KOPT-K1 (cell line): ENCODE measurements around the gene SMIM22.
"Not testable (repeated sequence)": the region's sequence is repeated elsewhere in the genome, so short reads cannot be mapped to it uniquely, and the experiment has no call there.

Experiments
- H3K27ac ChIP-seq: fragments of 200-600 bp; sonication (generic); 2 replicates; pipeline ENCODE4 v1.5.1; 2016; ENCODE audit warnings: antibody characterized with exemption, mild to moderate bottlenecking, low read depth, low read length; ENCODE audit not compliant: poor library complexity, severe bottlenecking
- H3K36me3 ChIP-seq: fragments of 200-600 bp; sonication (generic); 2 replicates; pipeline ENCODE4 v1.5.1; 2017; ENCODE audit warnings: antibody characterized with exemption, mild to moderate bottlenecking, low read length, moderate library complexity; ENCODE audit not compliant: insufficient read depth
- H3K9me3 ChIP-seq: fragments of 200-600 bp; sonication (generic); 2 replicates; pipeline ENCODE4 v1.5.1; 2017; ENCODE audit warnings: antibody characterized with exemption, low read length, mild to moderate bottlenecking; ENCODE audit not compliant: insufficient read depth, poor library complexity, severe bottlenecking

Gene SMIM22

DNA sequence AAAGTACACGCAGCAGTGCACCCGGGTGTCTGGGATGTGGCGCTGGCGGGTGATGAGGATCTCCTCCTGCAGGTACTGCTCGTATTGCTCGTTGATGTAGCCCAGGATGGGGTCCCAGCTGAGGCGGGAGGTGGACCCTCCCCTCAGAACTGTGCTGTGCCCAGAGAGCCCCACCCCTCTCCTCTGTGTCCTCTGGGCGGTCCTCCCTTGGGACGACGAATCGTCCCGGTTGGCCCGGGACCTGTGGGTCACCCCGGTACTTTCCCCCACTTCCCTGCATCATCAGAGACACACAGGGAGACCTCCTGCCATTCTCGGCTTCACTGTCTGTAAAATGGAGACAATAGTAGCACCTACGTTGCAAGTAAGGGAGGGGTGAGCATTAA, 11.2 kb upstream of the SMIM22 start:
- no peaks in the 10 kb centered on the region for H3K9me3 ChIP-seq
- H3K27ac ChIP-seq = no peak overlapping the region
- H3K36me3 ChIP-seq = no peaks in the 10 kb centered on the region

DNA sequence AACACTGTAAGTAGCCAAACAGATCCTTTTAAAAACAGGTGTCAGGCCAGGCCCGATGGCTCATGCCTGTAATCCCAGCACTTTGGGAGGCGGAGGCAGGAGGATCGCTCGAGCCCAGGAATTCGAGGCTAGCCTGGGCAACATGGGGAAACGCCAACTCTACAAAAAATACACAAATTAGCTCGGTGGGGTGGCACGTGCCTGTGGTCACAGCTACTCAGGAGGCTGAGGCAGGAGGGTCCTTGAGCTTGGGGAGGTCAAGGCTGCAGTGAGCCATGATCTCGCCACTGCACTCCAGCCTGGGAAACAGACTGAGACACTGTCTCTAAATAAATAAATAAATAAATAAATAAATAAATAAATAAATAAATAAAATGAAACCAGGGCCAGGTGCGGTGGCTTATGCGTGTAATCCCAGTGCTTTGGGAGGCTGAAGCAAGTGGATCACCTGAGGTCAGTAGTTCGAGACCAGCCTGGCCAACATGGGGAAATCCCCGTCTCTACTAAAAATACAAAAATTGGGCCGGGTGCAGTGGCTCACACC, 10.7 kb upstream of the SMIM22 start:
- H3K9me3 ChIP-seq, H3K36me3 ChIP-seq, H3K27ac ChIP-seq: not testable (repeated sequence)

DNA sequence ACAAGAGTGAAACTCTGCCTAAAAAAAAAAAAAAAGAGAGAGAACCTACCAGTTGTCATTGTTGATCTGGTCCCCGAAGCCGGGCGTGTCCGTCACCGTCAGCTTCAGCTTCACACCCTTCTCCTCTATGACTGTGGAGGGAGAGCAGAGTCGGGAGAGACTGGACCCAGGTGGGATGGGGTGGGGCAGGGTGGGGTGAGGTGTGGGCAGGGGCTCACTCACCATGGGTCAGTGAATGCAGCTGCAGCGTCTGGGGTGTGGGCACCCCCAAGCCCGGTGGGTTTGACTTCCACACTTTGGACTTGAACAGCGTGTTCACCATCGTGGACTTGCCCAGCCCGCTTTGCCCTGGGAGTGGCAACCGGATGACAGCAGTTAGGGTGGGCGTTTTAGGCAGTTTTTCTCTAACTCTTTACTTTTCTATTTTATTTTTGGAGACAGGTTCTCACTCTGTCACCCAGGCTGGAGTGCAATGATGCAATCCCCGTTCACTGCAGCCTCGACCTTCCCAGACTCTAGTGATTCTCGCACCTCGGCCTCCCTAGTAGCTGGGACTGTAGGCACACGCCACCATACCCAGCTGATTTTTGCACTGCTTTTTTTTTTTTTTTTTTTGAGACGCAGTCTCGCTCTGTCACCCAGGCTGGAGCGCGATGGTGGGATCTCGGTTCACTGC, 9.3 kb upstream of the SMIM22 start:
- Histone ChIP-seq H3K27ac (no peak overlapping the region), H3K36me3 (no peaks in the 10 kb centered on the region), H3K9me3 (no peaks in the 10 kb centered on the region)

DNA sequence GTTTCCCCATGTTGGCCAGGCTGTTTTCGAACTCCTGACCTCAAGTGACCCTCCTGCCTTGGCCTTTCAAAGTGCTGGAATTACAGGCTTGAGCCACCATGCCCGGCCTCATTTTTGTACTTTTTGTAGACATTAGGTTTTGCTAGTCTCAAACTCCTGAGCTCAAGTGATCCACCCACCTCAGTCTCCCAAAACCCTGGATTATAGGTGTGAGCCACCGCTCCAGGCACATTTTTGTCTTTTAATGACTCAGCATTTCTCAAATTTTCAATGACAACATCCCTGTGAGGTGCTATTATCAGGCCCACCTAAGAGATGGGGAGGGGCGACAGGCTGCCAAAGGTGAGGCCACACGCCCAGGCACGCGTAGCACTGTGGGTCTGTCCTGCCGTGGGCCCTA, 8.1 kb upstream of the SMIM22 start:
- H3K27ac ChIP-seq = no peak overlapping the region

DNA sequence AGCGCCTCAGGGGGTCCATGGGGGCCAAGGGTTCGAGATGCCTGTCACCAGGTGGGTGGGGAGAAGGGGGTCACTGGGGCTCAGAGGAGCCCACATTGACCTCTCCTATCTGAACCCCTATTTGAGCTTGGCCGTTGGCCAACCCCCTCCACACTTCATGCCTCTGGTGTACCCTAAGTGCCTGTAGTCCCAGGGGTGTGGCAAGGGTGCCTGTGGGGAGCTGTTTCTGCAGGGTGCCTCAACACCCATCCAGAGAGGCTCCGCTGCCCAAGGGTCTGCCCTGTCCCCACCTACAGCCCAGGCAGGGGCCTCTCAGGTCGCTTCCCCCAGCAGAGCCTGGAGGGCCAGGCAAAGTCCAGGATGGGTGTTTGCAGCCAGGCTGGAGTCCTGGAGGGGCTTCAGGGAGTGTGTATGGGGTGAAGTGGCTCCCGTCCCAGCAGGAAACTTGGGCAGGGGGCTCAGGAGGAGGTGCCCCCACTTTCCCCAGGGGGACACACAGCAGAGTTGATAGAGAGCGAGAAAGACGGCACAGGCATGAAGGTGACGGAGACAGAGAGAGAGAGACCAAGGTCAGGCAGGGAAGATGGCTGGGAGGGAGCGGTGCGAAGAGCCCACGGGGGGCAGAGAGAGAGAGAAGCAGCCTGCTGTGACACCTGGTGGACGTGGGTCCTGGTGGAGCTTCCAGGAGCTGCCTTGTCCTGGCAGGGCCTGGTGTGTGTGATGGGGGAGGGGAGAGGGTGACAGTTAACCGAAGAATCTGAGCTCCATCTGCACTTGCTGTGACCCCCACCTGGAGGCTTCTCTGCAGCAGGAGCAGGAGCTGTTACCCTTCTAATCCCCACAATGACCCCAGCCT, 7.3 kb upstream of the SMIM22 start, which contains the start of gene SEPTIN12:
Gene SEPTIN12, minus strand, starts transcription at position 719 of the 856 bp plus-strand sequence. Its CDS starts 700 bp downstream, at position 19.
- no peak within 1 kb of the TSS for H3K27ac ChIP-seq

More for the DNA sequence above, 8.1 kb upstream of the SMIM22 start:
- Histone ChIP-seq H3K9me3 (no peaks in the 10 kb centered on the region), H3K36me3 (no peaks in the 10 kb centered on the region)

DNA sequence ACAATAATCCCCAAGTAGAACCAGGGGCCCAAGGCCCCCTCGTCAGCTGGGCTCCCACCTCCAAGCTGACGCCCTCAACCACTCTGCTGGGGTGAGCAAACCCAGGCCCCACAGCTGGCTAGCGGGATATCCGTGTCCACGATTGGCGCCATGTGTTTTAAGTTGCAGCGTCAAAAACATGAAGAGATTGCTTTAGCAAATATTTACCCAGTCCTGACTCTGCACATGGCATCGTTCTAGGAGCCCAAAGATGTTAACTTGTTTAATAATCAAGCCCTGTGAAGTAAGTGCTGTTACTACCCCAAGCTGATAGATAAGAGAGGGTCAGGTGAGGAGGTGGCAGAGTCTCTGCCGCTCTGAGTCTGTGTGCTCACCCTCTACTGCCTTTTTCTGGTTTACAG, 6.7 kb upstream of the SMIM22 start:
- H3K27ac ChIP-seq = no peak overlapping the region
- H3K36me3 ChIP-seq = no peaks in the 10 kb centered on the region
- H3K9me3 ChIP-seq = no peaks in the 10 kb centered on the region

More for the DNA sequence above, 7.3 kb upstream of the SMIM22 start, which contains the start of gene SEPTIN12:
- Histone ChIP-seq H3K9me3 (no peaks in the 10 kb centered on the region), H3K36me3 (no peaks in the 10 kb centered on the region)

DNA sequence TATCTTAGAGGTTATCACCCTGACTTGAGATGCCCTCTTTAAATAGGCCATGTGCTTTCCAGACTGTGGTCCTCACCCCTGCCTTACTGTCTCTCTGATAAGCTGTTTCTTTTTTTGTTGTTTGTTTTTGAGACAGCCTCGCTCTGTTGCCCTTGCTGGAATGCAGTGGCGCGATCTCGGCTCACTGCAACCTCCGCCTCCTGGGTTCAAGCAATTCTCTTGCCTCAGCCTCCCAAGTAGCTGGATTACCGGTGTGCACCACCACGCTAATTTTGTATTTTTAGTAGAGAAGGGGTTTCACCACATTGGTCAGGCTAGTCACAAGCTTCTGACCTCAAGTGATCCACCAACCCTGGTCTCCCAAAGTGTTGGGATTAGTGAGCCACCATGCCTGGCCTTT, 6.3 kb upstream of the SMIM22 start:
- Histone ChIP-seq H3K27ac (no peak overlapping the region), H3K36me3 (no peaks in the 10 kb centered on the region), H3K9me3 (no peaks in the 10 kb centered on the region)

DNA sequence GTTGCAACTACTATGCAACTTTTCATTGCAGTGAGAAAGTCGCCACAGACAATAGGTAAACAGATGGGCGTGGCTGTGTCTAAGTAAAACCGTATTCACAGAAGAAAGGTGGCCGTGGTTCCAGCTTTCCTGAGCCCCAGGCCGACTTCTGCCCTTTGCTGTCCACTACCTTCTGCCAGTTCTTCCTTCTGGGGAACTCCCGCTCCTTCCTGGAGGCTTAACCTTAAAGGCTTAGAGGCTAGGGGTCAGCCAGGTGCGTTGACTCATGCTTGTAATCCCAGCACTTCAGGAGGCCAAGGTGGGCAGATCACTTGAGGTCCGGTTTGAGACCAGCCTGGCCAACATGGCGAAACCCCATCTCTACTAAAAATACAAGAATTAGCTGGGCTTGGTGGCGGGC, 4.9 kb upstream of the SMIM22 start:
- Histone ChIP-seq H3K36me3 (no peaks in the 10 kb centered on the region), H3K27ac (no peak overlapping the region), H3K9me3 (no peaks in the 10 kb centered on the region)

DNA sequence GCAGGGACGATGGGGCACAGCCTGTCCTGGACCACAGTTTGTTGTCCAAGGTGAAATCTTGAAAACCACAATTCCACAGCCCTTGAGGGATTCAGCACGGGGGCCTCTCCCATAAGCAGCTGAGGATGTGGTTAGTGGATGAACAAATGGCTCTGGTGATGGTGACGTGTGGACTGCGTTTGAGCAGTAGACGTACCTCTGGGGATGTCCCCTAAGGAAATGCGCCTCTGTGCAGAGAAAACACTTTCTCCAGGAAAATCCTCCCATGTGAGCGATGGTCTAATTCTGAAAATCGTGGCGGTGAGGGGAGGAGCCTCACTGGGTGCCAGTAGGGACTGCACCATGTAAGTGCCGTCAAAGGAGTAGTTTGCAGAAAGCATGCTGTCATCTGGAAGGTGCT, 4.3 kb upstream of the SMIM22 start:
- H3K27ac ChIP-seq = no peak overlapping the region
- H3K9me3 ChIP-seq = no peaks in the 10 kb centered on the region
- no peaks in the 10 kb centered on the region for H3K36me3 ChIP-seq

DNA sequence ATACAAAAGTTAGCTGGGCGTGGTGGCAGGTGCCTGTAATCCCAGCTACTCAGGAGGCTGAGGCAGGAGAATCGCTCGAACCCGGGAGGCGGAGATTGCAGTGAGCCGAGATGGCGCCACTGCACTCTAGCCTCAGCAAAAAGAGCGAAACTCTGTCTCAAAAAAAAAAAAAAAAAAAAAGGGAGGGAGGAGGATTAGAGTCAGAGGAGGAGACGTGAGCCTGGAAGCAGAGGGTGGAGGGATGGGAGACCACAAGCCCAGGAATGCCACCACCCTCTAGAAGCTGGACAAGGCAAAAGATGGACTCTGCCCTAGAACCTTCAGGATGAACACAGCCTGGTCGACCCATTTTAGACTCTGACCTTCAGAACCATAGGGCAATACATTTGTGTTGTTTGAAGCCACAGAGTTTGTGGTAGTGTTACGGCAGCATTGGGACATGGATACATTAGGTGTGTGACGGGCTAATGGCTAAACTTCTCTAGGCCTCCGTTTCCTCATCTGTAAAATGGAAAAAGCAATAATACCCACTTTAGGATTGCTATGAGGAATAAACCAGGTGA, 2.1 kb upstream of the SMIM22 start:
- Histone ChIP-seq H3K36me3 (no peaks in the 10 kb centered on the region), H3K27ac (no peak overlapping the region), H3K9me3 (no peaks in the 10 kb centered on the region)

DNA sequence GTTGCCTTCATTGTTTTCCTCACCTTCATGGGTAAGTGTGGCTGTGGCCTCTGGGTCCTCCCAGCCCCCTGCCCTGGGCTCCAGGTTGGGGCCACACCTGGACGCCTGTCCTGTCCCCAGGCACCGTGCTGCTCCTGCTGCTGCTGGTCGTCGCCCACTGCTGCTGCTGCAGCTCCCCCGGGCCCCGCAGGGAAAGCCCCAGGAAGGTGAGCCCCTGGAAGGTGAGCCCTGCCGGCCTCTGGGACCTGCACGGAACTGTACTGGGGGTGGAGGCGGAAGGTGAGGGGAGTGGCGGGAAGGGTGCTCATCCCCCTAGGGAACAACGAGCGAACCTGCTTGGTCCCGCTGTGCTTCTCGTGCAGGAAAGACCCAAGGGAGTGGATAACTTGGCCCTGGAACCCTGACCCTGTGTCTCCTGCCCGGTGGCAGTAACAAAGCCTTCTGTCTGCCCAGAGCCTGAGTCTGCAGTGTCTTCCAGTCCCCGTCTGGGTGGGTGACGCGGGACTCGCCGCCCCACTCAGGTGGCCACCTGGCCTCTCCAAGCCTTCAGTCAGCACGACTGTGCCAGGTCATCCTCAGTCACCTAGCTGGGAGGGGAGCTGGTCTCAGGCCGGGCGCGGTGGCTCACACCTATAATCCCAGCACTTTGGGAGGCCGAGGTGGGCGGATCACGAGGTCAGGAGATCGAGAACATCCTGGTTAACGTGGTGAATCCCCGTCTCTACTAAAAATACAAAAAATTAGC, 831 bp downstream of the SMIM22 start:
- Histone ChIP-seq H3K27ac (no peak overlapping the region), H3K36me3 (no peaks in the 10 kb centered on the region)

DNA sequence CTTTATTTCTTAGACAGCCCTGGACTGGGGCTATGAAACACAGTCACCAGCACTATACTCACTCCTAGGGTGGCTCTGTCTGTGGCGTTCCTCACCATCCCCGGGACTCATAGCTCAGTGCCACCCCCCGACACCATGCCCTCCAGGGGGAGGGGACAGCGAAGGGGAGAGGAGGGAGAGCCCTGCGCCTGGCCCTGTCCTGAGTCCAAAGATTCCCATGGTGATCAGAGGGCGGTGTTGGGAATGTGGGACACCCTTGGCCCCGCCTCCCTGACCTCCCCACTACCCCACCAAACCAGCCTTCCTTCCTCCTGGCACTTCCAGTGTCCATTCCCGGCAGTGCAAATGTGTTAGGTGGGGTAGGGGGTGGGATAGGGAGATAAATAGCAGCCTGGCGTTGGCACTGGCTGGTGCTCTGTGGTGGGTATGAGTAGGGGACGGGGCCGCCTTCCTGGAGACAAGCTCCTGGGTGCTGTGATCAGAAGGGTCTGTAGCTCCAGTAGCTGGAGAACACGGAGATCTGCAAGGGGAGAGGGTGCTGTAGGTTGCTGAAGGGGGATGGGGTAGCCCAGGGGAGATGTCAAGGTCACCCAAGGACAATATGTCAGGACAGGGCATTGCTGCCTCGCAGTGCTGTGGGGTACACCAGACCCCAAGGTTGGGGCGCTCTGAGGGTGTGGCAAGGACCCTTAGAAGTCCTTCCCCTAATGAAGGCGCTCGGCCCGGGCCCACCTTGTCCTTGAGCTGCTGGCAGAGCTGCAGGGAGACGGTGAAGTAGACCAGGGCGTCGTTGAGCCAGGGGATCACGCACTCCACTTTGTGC, 2.0 kb downstream of the SMIM22 start:
- no peak overlapping the region for H3K27ac ChIP-seq
- no peaks in the 10 kb centered on the region for H3K9me3 ChIP-seq

More for the DNA sequence above, 831 bp downstream of the SMIM22 start:
- no peaks in the 10 kb centered on the region for H3K9me3 ChIP-seq

DNA sequence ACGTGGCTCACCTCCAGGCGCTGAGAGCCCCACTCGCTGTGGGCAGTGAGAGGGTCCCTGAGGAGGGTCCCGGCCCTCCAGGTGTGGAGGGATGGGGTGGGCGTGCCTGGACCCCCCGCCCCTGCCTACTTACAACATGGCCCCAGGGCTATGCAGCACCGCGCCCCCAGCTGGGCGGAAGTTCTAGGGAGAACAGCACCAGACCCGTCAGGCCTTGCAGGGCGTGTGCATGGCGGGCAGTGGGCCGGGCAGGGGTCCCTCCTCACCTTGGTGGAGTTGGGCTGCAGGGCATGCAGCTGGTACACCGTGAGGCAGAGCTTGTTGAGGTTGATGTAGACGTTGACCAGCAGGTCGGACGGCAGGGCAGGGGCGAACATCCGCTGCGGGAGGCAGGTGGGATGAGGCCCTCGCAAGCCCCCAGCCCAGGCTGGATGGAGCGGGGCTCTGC, 2.7 kb downstream of the SMIM22 start:
- Histone ChIP-seq H3K36me3 (no peaks in the 10 kb centered on the region), H3K9me3 (no peaks in the 10 kb centered on the region), H3K27ac (no peak overlapping the region)

More for the DNA sequence above, 2.0 kb downstream of the SMIM22 start:
- no peaks in the 10 kb centered on the region for H3K36me3 ChIP-seq

DNA sequence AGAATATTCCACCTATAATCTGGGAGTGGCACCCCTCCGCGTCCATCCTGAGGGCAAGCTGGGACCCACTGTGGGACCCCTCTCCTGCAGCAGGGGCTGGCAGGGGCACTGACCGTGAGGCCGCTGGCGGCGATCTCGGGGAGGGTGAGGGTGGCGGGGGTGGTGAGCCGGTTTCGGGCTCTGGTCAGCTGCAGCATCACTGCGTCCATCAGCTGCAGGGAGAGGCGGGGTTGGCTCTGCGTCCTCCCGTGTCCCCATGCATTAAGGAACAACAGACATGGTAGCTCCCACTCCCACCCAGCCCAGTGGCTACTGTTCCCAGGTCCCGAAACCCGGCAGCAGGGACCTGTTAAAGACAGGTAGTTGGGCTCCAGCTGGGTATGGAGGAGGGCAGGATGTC, 3.3 kb downstream of the SMIM22 start:
- Histone ChIP-seq H3K9me3 (no peaks in the 10 kb centered on the region), H3K27ac (no peak overlapping the region), H3K36me3 (0 out of 2 replicates have a peak, but pooled peaks cover under 1% of the 10 kb centered on the region)
